PC-9 (cell line): ENCODE results near the gene LAMB1. TPM values are rescaled to one million over a fixed set of nuclear protein-coding genes. Genes with fewer than 3 reads are reported as not detected.

ENCODE experiments used
- BruUV-seq: library from RNA; stranded (reverse); fragments of 400-500 nt; replicated peaks from 2 replicates; lab custom pipeline; 2021; lab: Mats Ljungman, UMichigan
- CTCF ChIA-PET: fragments of 300-600 bp; sonication (Branson Sonifier 250); formaldehyde crosslinking; loops from one replicate; lab custom pipeline; 2022; ENCODE audit warnings: antibody characterized with exemption; lab: Charles Lee
- POLR2A ChIA-PET: fragments of 300-600 bp; sonication (Branson Sonifier 250); formaldehyde crosslinking; loops from one replicate; lab custom pipeline; 2022; ENCODE audit warnings: antibody characterized with exemption; ENCODE audit not compliant: unreplicated experiment; lab: Charles Lee
- DNase-seq, 2 experiments: peaks; one replicate each; pipeline versions ENCODE4 v3.0.0 to v3.0.0-alpha.2; 2015 to 2022; ENCODE audit warnings: mixed read lengths in 1 of 2
- H2AFZ ChIP-seq: fragments of 200-600 bp; sonication (generic); 2 replicates; pipeline ENCODE4 v1.8.1; 2017; ENCODE audit warnings: antibody characterized with exemption
- H3F3A ChIP-seq: fragments of 200-600 bp; sonication (generic); 2 replicates; pipeline ENCODE4 v1.8.1; 2017; ENCODE audit warnings: antibody characterized with exemption, mild to moderate bottlenecking, low read depth; ENCODE audit not compliant: insufficient read depth
- H3K27ac ChIP-seq: fragments of 200-600 bp; sonication (generic); 2 replicates; pipeline ENCODE4 v1.6.1; 2016; ENCODE audit warnings: mixed run types
- H3K27me3 ChIP-seq: fragments of 200-600 bp; sonication (generic); 2 replicates; pipeline ENCODE4 v1.6.1; 2016; ENCODE audit warnings: low read depth, mixed run types; ENCODE audit not compliant: insufficient read depth
- H3K36me3 ChIP-seq: fragments of 200-600 bp; sonication (generic); 2 replicates; pipeline ENCODE4 v1.6.1; 2016; ENCODE audit warnings: low read depth, mixed run types
- H3K4me1 ChIP-seq: fragments of 200-600 bp; sonication (generic); replicated peaks from 2 replicates; pipeline ENCODE4 v1.6.1; 2016; ENCODE audit warnings: mixed run types; ENCODE audit not compliant: insufficient read depth
- H3K4me2 ChIP-seq: fragments of 200-600 bp; sonication (generic); 2 replicates; pipeline ENCODE4 v1.6.1; 2017; ENCODE audit warnings: mixed run types
- H3K4me3 ChIP-seq: fragments of 200-600 bp; sonication (generic); 2 replicates; pipeline ENCODE4 v1.6.1; 2016; ENCODE audit warnings: mixed run types
- H3K79me2 ChIP-seq: fragments of 200-600 bp; sonication (generic); 2 replicates; pipeline ENCODE4 v1.6.1; 2017; ENCODE audit warnings: low read depth, mixed run types
- H3K9me2 ChIP-seq: fragments of 200-600 bp; sonication (generic); 2 replicates; pipeline ENCODE4 v1.8.1; 2017; ENCODE audit warnings: mild to moderate bottlenecking; ENCODE audit not compliant: insufficient read depth
- H3K9me3 ChIP-seq: fragments of 200-600 bp; sonication (generic); 2 replicates; pipeline ENCODE4 v1.8.1; 2016; ENCODE audit warnings: low read depth; ENCODE audit not compliant: insufficient read depth
- H4K20me1 ChIP-seq: fragments of 200-600 bp; sonication (generic); 2 replicates; pipeline ENCODE4 v1.8.1; 2017; ENCODE audit not compliant: insufficient read depth
- EZH2 ChIP-seq: fragments of 200-600 bp; sonication (generic); IDR thresholded peaks from 2 replicates; pipeline ENCODE4 v1.8.0; 2017; ENCODE audit warnings: antibody characterized with exemption, low read depth
- intact Hi-C: fragments of 100-400 bp; cut with micrococcal nuclease; formaldehyde crosslinking; loops from one replicate; pipeline ENCODE4 v1.10.0; 2022; ENCODE audit not compliant: unreplicated experiment
- total RNA-seq: library from RNA; stranded (reverse); gene quantifications from 2 replicates; pipeline ENCODE4 v1.2.3, GENCODE V29; 2021
- TF ChIP-seq, protein P1 (sequence below): fragments of 200-600 bp; sonication (generic); conservative IDR thresholded peaks from 2 replicates; pipeline ENCODE4 v1.6.1; 2017; ENCODE audit warnings: mixed run types, antibody characterized with exemption, mild to moderate bottlenecking, moderate library complexity

Gene LAMB1
- total RNA-seq, 1 experiment from 2014 or later: 236 TPM

GRCh38 chr7:107953265-107953923, 49.6 kb downstream of the LAMB1 start:
- peaks cover 69% of the 10 kb centered on the region for H3K4me1 ChIP-seq
- TF ChIP-seq EZH2: no peak
- TF ChIP-seq, protein P1, sequence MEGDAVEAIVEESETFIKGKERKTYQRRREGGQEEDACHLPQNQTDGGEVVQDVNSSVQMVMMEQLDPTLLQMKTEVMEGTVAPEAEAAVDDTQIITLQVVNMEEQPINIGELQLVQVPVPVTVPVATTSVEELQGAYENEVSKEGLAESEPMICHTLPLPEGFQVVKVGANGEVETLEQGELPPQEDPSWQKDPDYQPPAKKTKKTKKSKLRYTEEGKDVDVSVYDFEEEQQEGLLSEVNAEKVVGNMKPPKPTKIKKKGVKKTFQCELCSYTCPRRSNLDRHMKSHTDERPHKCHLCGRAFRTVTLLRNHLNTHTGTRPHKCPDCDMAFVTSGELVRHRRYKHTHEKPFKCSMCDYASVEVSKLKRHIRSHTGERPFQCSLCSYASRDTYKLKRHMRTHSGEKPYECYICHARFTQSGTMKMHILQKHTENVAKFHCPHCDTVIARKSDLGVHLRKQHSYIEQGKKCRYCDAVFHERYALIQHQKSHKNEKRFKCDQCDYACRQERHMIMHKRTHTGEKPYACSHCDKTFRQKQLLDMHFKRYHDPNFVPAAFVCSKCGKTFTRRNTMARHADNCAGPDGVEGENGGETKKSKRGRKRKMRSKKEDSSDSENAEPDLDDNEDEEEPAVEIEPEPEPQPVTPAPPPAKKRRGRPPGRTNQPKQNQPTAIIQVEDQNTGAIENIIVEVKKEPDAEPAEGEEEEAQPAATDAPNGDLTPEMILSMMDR: no peak
- peaks cover 10% of the 10 kb centered on the region; the same call in 1 of the 2 replicates for H3K79me2 ChIP-seq
- H3K27me3 ChIP-seq: no peaks in the 10 kb centered on the region
- intact Hi-C loops: loop anchor here (2.0 kb wide), 1 partner anchor 75 kb away; no protein-coding TSS in a partner anchor
- H3K4me3 ChIP-seq: no peak overlapping the region
- ChIA-PET POLR2A (interaction anchor here (0.7 kb wide), 2 partner anchors 10 to 346 kb away, joined by 3 to 5 read pairs; no protein-coding TSS in a partner anchor), CTCF (interaction anchor here (0.6 to 1.0 kb wide), 2 partner anchors 62 to 74 kb away, joined by 3 to 4 read pairs; partner anchors contain the start of gene DLD)
- no peak overlapping the region for H2AFZ ChIP-seq
- H3K4me2 ChIP-seq: peak overlapping the region; percentile 58
- DNase-seq: no peak
- peaks cover 74% of the 10 kb centered on the region for H3F3A ChIP-seq
- peaks cover 32% of the 10 kb centered on the region for H3K36me3 ChIP-seq
- no peaks in the 10 kb centered on the region for H3K9me2 ChIP-seq
- H4K20me1 ChIP-seq: no peaks in the 10 kb centered on the region
- no peaks in the 10 kb centered on the region for H3K9me3 ChIP-seq
- no TSS peak for BruUV-seq
- H3K27ac ChIP-seq: peak overlapping the region; percentile 86

DNA sequence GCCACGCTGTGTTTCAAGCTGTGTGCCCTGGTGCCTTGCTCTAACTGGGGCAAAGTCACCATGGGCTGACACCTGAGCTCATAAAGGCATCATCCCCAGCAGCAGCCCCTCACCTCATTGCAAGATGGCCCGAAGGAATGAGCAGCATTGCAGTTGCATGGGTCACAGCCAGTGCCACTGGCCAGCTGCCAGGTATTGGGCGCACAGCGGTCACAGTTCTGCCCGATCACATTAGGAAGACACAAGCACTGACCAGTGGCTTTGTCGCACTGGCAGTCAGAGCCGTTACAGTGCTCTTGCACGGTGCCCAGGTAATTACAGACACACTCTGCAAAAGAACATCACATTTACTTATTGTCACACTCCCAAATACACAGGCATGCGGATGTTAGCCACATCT, 51.1 kb downstream of the LAMB1 start:
- H3F3A ChIP-seq: peaks cover 77% of the 10 kb centered on the region
- H2AFZ ChIP-seq: no peak overlapping the region
- POLR2A ChIA-PET: interaction anchor here (0.6 kb wide), 1 partner anchor 379 kb away, joined by 5 read pairs; no protein-coding TSS in a partner anchor
- BruUV-seq: no TSS peak
- TF ChIP-seq, protein P1: no peak
- no peak for TF ChIP-seq EZH2
- CTCF ChIA-PET: interaction anchor here (0.5 to 0.6 kb wide), 2 partner anchors 76 to 782 kb away, joined by 5 to 20 read pairs; no protein-coding TSS in a partner anchor
- no peaks in the 10 kb centered on the region for H3K27me3 ChIP-seq
- H3K27ac ChIP-seq: peak overlapping the region; percentile 86
- H3K4me1 ChIP-seq: peaks cover 79% of the 10 kb centered on the region
- H3K9me2 ChIP-seq: no peaks in the 10 kb centered on the region
- intact Hi-C loops: loop anchor here (1.0 to 2.0 kb wide), 2 partner anchors 43 to 73 kb away; no protein-coding TSS in a partner anchor
- H3K9me3 ChIP-seq: no peaks in the 10 kb centered on the region
- DNase-seq: peak; percentile 86
- peaks cover 29% of the 10 kb centered on the region for H3K36me3 ChIP-seq
- peak overlapping the region; percentile 20; the same call in 1 of the 2 replicates for H3K4me3 ChIP-seq
- H4K20me1 ChIP-seq: no peaks in the 10 kb centered on the region
- H3K4me2 ChIP-seq: peak overlapping the region; percentile 58
- peaks cover 18% of the 10 kb centered on the region; the same call in 1 of the 2 replicates for H3K79me2 ChIP-seq

DNA sequence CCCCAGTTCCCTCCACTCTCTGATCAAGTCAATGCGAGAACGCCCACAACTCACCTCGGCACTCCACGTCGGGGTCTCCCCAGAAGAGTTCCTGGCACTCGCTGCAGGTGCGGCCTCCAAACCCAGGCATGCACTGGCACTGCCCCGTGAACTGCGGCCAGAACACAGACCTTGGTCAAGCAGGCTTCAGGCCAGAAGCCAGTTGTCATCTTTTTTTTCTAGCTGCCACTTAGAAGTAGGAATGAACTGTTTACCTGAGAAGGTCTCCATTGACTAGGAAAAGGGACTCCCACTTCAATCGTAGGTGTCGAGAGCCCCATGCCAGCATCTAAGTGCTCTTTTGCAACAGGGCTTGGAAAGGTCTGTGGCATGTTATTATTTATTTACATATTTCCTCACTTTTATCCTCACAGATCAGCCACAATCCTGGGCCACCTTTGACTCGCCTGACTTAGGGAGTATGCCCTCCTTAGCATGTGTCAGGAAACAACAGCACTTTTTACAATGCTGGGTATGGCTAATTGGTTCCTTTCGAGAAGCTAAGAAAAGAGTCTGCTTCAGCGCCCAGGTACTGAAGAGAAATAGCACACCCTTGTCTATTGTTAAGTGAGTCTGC, 51.7 kb downstream of the LAMB1 start:
- ChIA-PET POLR2A (no interaction called here), CTCF (interaction anchor here (0.5 to 0.6 kb wide), 3 partner anchors 75 to 781 kb away, joined by 3 to 20 read pairs (median 5); no protein-coding TSS in a partner anchor)
- peaks cover 35% of the 10 kb centered on the region for H3K36me3 ChIP-seq

More for the DNA sequence above, 51.7 kb downstream of the LAMB1 start:
- Histone ChIP-seq H3K9me3 (no peaks in the 10 kb centered on the region), H4K20me1 (no peaks in the 10 kb centered on the region), H3F3A (peaks cover 77% of the 10 kb centered on the region), H3K79me2 (peaks cover 19% of the 10 kb centered on the region; the same call in 1 of the 2 replicates), H3K4me1 (peaks cover 85% of the 10 kb centered on the region), H3K4me2 (peak overlapping the region; percentile 58), H3K27me3 (no peaks in the 10 kb centered on the region), H3K27ac (peak overlapping the region; percentile 86), H2AFZ (no peak overlapping the region), H3K9me2 (no peaks in the 10 kb centered on the region), H3K4me3 (peak overlapping the region; percentile 20; the same call in 1 of the 2 replicates)
- TF ChIP-seq, protein P1: no peak
- TF ChIP-seq EZH2: no peak
- intact Hi-C loops: no loop called here
- peak in 1 of 2 experiments; percentile 70 for DNase-seq
- BruUV-seq: no TSS peak
